ENCODE data around the gene IFNA14.
"Not testable (repeated sequence)": the region's sequence is repeated elsewhere in the genome, so short reads cannot be mapped to it uniquely, and the experiment has no call there.

The IFNA14 gene

GRCh38 chr9:21239911-21240310, at the start of gene IFNA14:
IFNA14 (minus strand) TSS chr9:21240005; CDS start chr9:21239935, 70 bp downstream.
- DNase-seq = no peak

- DNase-seq = no peak
These were observed 47.5 kb upstream of the IFNA14 start for GRCh38 chr9:21287280-21287679.

- DNase-seq = no peak
These were observed 46.9 kb upstream of the IFNA14 start for GRCh38 chr9:21286659-21287058.

GRCh38 chr9:21286099-21286498, 46.3 kb upstream of the IFNA14 start:
- no peak for DNase-seq

- DNase-seq = no peak
These were observed 41.5 kb upstream of the IFNA14 start for GRCh38 chr9:21281275-21281674.

GRCh38 chr9:21268347-21268657, 28.5 kb upstream of the IFNA14 start:
- DNase-seq = no peak

- no peak for DNase-seq
These were observed 27.9 kb upstream of the IFNA14 start for GRCh38 chr9:21267485-21268346.

GRCh38 chr9:21266733-21267484, 27.1 kb upstream of the IFNA14 start:
- no peak for DNase-seq

GRCh38 chr9:21265421-21266189, 25.8 kb upstream of the IFNA14 start:
- DNase-seq = no peak

GRCh38 chr9:21255538-21256212, 15.9 kb upstream of the IFNA14 start:
- DNase-seq = no peak

- DNase-seq = no peak
These were observed 13.1 kb upstream of the IFNA14 start for GRCh38 chr9:21252721-21253547.

GRCh38 chr9:21251638-21252037, 11.8 kb upstream of the IFNA14 start:
- DNase-seq = no peak

GRCh38 chr9:21251190-21251589, 11.4 kb upstream of the IFNA14 start:
- no peak for DNase-seq

- DNase-seq = no peak
These were observed 5.0 kb upstream of the IFNA14 start for GRCh38 chr9:21244836-21245235.

- not testable (repeated sequence) for DNase-seq
These were observed 3.5 kb downstream of the IFNA14 start for GRCh38 chr9:21236360-21236714.

GRCh38 chr9:21235468-21236359, 4.1 kb downstream of the IFNA14 start:
- DNase-seq = not testable (repeated sequence)

- no peak for DNase-seq
These were observed 5.6 kb downstream of the IFNA14 start for GRCh38 chr9:21234153-21234687.

- DNase-seq = no peak
These were observed 6.5 kb downstream of the IFNA14 start for GRCh38 chr9:21233258-21233657.

GRCh38 chr9:21228122-21228521, 11.7 kb downstream of the IFNA14 start, which contains the start of gene IFNA17:
IFNA17 (minus strand) TSS chr9:21228222; CDS start chr9:21228173, 49 bp downstream.
- DNase-seq = no peak

- DNase-seq = not testable (repeated sequence)
These were observed 22.6 kb downstream of the IFNA14 start, which contains the start of gene IFNA16 for GRCh38 chr9:21217211-21217610. IFNA16 (minus strand) TSS chr9:21217311; CDS start chr9:21217305, 6 bp downstream.
